ENCODE results near the gene TACC2. TPM values are rescaled to one million over a fixed set of nuclear protein-coding genes. Genes with fewer than 3 reads are reported as not detected.

Gene TACC2
- total and polyA plus RNA-seq, 9 of the 15 experiments (the other 6 are each of a cell fraction or from before 2014, with no cell fraction given), result under 0.01 to 0.35 (median 0.03) TPM; not detected in 6

DNA sequence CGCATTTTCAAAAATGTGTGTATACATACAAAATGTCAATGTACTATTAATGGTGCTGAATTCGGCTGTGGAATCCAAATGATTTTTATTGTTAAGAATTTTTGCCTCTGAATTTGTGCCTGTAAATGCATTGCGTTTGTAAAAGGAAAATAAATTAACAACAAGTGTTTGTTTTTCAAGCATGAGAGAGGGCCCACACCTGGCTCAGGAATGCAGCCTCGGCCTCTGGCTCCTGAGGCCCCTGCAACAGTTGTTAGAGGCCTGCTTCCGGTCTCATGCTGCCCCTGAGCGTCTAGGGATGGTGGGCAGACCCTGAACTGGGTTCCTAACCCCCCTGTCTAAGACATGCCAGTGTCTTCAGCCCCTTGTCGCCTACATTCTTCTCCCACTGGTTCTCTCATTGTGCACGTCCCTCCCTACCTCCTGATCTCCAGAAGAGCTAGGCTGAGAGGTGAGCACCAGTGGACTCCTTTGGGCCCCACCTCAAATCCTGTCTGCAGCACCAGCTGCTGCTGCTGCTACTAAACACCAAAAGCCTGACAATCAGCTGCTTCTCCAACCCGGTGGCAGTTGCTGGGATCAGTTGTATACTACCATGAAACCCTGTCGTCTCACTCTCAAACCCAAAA, 280.2 kb downstream of the TACC2 start:
- ATAC-seq (no peak), DNase-seq (ENCODE audit: extremely low read depth in 1 of 4, low spot score in 3 of 4) (no peak), FAIRE-seq (no peak)
- no TSS peak for BruUV-seq (replicated peaks)
- H3K4me2 ChIP-seq (ENCODE audit: insufficient read depth, low read length), result no peak overlapping the region
- no peaks in the 10 kb centered on the region for H4K20me1 ChIP-seq (replicated peaks; ENCODE audit: control insufficient read depth, insufficient read depth, low read length)
- no peaks in the 10 kb centered on the region for H3K79me2 ChIP-seq (ENCODE audit: control insufficient read depth, insufficient read depth, low read length)
- no peaks in the 10 kb centered on the region for H3K9me1 ChIP-seq (ENCODE audit: control insufficient read depth, insufficient read depth, low read length)
- H3K9me3 ChIP-seq (replicated peaks; ENCODE audit: control insufficient read depth, insufficient read depth, low read depth, low read length), result no peaks in the 10 kb centered on the region
- in situ Hi-C loops (cut with MboI), result no loop called here
- no peak for TF ChIP-seq MITF (IDR thresholded peaks at IDR 0.05)
- no peak for TF ChIP-seq ZNF707 (CRISPR knock-in tag; conservative IDR thresholded peaks at IDR 0.05)
- TF ChIP-seq ERF (CRISPR knock-in tag; IDR thresholded peaks at IDR 0.05), result no peak
- TF ChIP-seq, protein P1, sequence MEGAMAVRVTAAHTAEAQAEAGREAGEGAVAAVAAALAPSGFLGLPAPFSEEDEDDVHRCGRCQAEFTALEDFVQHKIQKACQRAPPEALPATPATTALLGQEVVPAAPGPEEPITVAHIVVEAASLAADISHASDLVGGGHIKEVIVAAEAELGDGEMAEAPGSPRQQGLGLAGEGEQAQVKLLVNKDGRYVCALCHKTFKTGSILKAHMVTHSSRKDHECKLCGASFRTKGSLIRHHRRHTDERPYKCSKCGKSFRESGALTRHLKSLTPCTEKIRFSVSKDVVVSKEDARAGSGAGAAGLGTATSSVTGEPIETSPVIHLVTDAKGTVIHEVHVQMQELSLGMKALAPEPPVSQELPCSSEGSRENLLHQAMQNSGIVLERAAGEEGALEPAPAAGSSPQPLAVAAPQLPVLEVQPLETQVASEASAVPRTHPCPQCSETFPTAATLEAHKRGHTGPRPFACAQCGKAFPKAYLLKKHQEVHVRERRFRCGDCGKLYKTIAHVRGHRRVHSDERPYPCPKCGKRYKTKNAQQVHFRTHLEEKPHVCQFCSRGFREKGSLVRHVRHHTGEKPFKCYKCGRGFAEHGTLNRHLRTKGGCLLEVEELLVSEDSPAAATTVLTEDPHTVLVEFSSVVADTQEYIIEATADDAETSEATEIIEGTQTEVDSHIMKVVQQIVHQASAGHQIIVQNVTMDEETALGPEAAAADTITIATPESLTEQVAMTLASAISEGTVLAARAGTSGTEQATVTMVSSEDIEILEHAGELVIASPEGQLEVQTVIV (CRISPR knock-in tag; IDR thresholded peaks at IDR 0.05; ENCODE audit: borderline replicate concordance), result no peak
- TF ChIP-seq ETV5 (CRISPR knock-in tag; IDR thresholded peaks at IDR 0.05; ENCODE audit: low read depth), result no peak
- no peak for TF ChIP-seq MTA2 (IDR thresholded peaks at IDR 0.05; ENCODE audit: low read depth)
- no peak for TF ChIP-seq KAT2B (IDR thresholded peaks at IDR 0.05; ENCODE audit: low read depth, low read length)
- TF ChIP-seq ZNF280B (CRISPR knock-in tag; IDR thresholded peaks at IDR 0.05), result no peak
- TF ChIP-seq MEIS2 (IDR thresholded peaks at IDR 0.05; ENCODE audit: partially characterized antibody), result no peak
- TF ChIP-seq, protein P2, sequence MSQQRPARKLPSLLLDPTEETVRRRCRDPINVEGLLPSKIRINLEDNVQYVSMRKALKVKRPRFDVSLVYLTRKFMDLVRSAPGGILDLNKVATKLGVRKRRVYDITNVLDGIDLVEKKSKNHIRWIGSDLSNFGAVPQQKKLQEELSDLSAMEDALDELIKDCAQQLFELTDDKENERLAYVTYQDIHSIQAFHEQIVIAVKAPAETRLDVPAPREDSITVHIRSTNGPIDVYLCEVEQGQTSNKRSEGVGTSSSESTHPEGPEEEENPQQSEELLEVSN (IDR thresholded peaks at IDR 0.05; ENCODE audit: borderline replicate concordance in 1 of 2, extremely low read depth in 1 of 2, insufficient read depth in 1 of 2, insufficient read length in 1 of 2, low read depth in 1 of 2, low read length in 1 of 2, poor library complexity in 1 of 2, severe bottlenecking in 1 of 2), result no peak
- no peak for TF ChIP-seq ZNF175 (CRISPR knock-in tag; IDR thresholded peaks at IDR 0.05; ENCODE audit: low read depth)
- no peak overlapping the region for H3K27ac ChIP-seq (ENCODE audit: extremely low read depth, low read depth, low read length)
- H2AFZ ChIP-seq (ENCODE audit: low read depth, low read length), result no peak overlapping the region
- no peak overlapping the region for H3K9ac ChIP-seq (ENCODE audit: insufficient read depth in 1 of 2, low read depth in 2 of 2, low read length in 2 of 2)
- ChIA-PET POLR2A (interaction anchor here (0.7 kb wide), 1 partner anchor 360 kb away, joined by 3 read pairs; no protein-coding TSS in a partner anchor), CTCF (ENCODE audit: low intra/inter-chr PET ratio) (no interaction called here)
- no peak overlapping the region for H3K4me3 ChIP-seq
- peaks cover 0 to 4% of the 10 kb centered on the region in 2 experiments; a peak in 1 of 5 replicates for H3K27me3 ChIP-seq (ENCODE audit: control insufficient read depth in 2 of 2, insufficient read depth in 2 of 2, low read length in 2 of 2)
- 2% methylated on average over 10 of the region's 10 CpGs for WGBS (ENCODE audit: insufficient coverage, low coverage, missing lambda C conversion rate)
- intact Hi-C loops (cut with micrococcal nuclease), result loop anchor here (10.0 kb wide), 1 partner anchor 124 kb away; no protein-coding TSS in a partner anchor
- no peaks in the 10 kb centered on the region for H3K36me3 ChIP-seq (ENCODE audit: control insufficient read depth, insufficient read depth, low read length)
- H3K4me1 ChIP-seq (replicated peaks in 1 of 2; ENCODE audit: control insufficient read depth in 2 of 2, insufficient read depth in 2 of 2, low read length in 2 of 2), result no peaks in the 10 kb centered on the region
